ENCODE data around the gene CTNND2.

The CTNND2 gene

DNA sequence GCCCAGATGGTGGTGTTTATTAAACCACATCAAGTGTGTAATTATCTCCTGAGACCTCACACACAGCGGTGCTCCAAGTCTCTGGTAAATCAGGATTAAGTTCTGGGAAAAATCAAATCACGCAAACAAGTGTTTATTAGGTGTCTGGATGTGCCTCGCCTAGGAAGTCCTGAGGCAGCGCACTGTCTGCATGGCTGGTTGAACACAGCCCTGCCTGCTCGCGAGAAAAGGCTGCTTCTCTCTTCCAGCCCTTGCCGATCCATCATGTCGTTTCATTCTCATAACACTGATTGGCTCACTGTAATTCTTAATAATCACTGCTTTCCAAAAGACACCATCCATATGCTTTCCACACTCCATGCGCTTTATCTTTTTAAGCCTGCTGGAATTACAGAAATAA is 913.6 kb downstream of the CTNND2 start:
- no peak for TF ChIP-seq CTCF (conservative IDR thresholded peaks at IDR 0.05; ENCODE audit: low read depth, low read length)

DNA sequence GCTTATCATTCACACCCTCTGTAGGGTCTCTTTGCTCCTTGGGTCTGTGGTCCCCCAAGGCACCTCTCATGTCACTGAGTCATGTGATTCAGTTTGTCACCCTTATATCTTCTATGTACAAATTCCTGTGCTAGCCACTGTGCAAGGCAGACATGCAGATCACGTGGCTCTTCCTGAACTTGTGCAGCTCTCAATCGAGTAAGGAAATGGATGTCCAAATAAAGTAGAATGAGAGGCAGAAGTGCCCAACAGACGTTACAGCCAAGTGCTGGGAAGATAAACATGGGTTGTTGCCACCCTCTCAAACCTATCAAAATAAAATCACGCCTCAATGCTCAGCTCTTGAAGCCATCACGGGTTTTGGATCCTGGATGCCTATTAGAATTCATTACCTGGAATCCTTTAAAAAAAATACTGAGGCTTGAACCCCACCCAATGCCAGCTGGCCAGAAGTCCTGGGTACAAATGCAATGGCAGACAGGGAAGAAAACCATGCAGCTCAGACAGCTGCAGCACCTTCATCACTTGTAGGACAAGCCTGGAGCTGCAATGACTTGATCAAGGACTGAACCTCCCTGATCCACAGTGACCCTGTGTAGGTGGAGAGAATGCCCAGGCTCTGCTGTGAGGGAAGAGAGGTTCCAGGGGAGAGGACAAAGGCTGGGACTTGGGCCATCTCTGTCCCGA is 914.5 kb downstream of the CTNND2 start:
- TF ChIP-seq CTCF (conservative IDR thresholded peaks at IDR 0.05; ENCODE audit: low read depth, low read length) = no peak
- no peak overlapping the region for H3K4me3 ChIP-seq (ENCODE audit: low read depth, low read length)
- DNase-seq (ENCODE audit: low read depth) = no peak

More for the DNA sequence above, 913.6 kb downstream of the CTNND2 start:
- no peak for DNase-seq (ENCODE audit: low read depth)
- no peak overlapping the region for H3K4me3 ChIP-seq (ENCODE audit: low read depth, low read length)

- no peak overlapping the region for H3K4me3 ChIP-seq (ENCODE audit: low read depth, low read length)
- no peak for TF ChIP-seq CTCF (conservative IDR thresholded peaks at IDR 0.05; ENCODE audit: low read depth, low read length)
- DNase-seq (ENCODE audit: low read depth) = no peak
Observed at GRCh38 chr5:10988622-10989021, 915.6 kb downstream of the CTNND2 start.

- TF ChIP-seq CTCF (conservative IDR thresholded peaks at IDR 0.05; ENCODE audit: low read depth, low read length) = peak; percentile 53
- H3K4me3 ChIP-seq (ENCODE audit: low read depth, low read length) = no peak overlapping the region
- DNase-seq (ENCODE audit: low read depth) = peak; percentile 4
Observed at GRCh38 chr5:10987925-10988504, 916.2 kb downstream of the CTNND2 start.

DNA sequence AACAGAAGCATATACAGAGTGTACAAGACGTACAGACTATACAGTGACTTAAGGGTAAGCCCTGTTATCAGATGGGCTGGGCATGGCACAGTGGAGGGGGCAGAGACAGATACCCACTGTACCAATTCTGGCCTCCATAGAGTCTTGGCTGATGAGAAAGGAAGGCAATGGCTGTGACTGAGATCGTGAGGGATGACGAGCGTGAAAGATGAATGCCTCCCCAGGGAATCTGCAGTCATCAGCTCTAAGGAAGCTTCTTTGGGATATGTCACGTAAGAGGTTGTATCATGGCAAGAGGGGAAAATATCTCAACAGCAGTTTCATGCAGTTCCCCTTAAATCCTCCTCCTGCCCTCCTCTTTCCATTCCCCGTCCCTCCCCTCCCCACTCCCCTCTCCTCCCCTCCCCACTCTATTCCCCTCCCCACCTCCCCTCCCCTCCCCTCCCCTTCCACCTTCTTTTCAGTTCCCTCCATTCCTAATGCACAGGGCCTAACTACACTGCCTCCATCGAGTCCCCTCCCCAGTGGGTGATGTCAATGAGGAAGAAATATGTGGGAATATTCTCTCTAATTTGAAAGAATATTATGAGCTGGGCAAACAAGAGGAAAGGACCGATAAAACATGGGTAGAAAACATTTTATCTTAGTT is 916.8 kb downstream of the CTNND2 start:
- no peak for DNase-seq (ENCODE audit: low read depth)
- no peak for TF ChIP-seq CTCF (conservative IDR thresholded peaks at IDR 0.05; ENCODE audit: low read depth, low read length)
- H3K4me3 ChIP-seq (ENCODE audit: low read depth, low read length) = no peak overlapping the region

GRCh38 chr5:10985721-10986110 is 918.5 kb downstream of the CTNND2 start:
- no peak for DNase-seq (ENCODE audit: low read depth)
- H3K4me3 ChIP-seq (ENCODE audit: low read depth, low read length) = no peak overlapping the region
- no peak for TF ChIP-seq CTCF (conservative IDR thresholded peaks at IDR 0.05; ENCODE audit: low read depth, low read length)
